Measurements from ENCODE around the gene PIGT. TPM values are rescaled to one million over a fixed set of nuclear protein-coding genes. Genes with fewer than 3 reads are reported as not detected.

PIGT gene
- total RNA-seq, 1 donor = 57.9 TPM

Other genes with a start within 250 kb of the PIGT start
- gene PI3, start 241.2 kb upstream of the PIGT start, total RNA-seq = not detected
- gene SEMG1, start 209.1 kb upstream of the PIGT start, total RNA-seq = not detected
- not detected for gene SEMG2, start 194.8 kb upstream of the PIGT start, total RNA-seq
- 0.63 TPM for gene SLPI, start 161.6 kb upstream of the PIGT start, total RNA-seq
- gene RBPJL, start 109.3 kb upstream of the PIGT start, total RNA-seq = not detected
- gene MATN4, start 107.8 kb upstream of the PIGT start, total RNA-seq = not detected
- gene SDC4, start 67.7 kb upstream of the PIGT start, total RNA-seq = 17.1 TPM
- gene SYS1, start 53.0 kb upstream of the PIGT start, total RNA-seq = 63.8 TPM
- under 0.01 TPM for gene TP53TG5, start 37.8 kb upstream of the PIGT start, total RNA-seq
- 6.6 TPM for gene DBNDD2, start 7.9 kb upstream of the PIGT start, total RNA-seq
- gene WFDC2, start 53.6 kb downstream of the PIGT start, total RNA-seq = not detected
- gene SPINT3, start 99.5 kb downstream of the PIGT start, total RNA-seq = not detected
- gene WFDC6, start 123.3 kb downstream of the PIGT start, total RNA-seq = not detected
- not detected for gene EPPIN, start 131.3 kb downstream of the PIGT start, total RNA-seq
- gene WFDC8, start 163.1 kb downstream of the PIGT start, total RNA-seq = not detected
- not detected for gene WFDC10A, start 213.6 kb downstream of the PIGT start, total RNA-seq
- gene WFDC9, start 215.1 kb downstream of the PIGT start, total RNA-seq = not detected